Tibial nerve (tissue), 4 donors: ENCODE results near the gene UFSP2. TPM values are rescaled to one million over a fixed set of nuclear protein-coding genes. Genes with fewer than 3 reads are reported as not detected.

ENCODE experiments used
- DNase-seq, 2 donors: peaks; one replicate each; pipeline ENCODE4 v3.0.0-alpha.2; 2019; ENCODE audit warnings: low spot score in 2 of 2
- H3K27ac ChIP-seq, 4 donors: fragments of 200-600 bp; sonication (generic) in 3 of 4; one replicate each; pipeline ENCODE4 v1.5.1; 2017 to 2019; ENCODE audit warnings: mild to moderate bottlenecking in 1 of 4
- H3K27me3 ChIP-seq, 2 donors: fragments of 200-600 bp; sonication (generic) in 1 of 2; one replicate each; pipeline versions ENCODE4 v1.5.1 to v1.6.0; 2017 to 2019
- H3K36me3 ChIP-seq, 3 donors: fragments of 200-600 bp; sonication (generic); one replicate each; pipeline ENCODE4 v1.5.1; 2018 to 2019
- H3K4me1 ChIP-seq, 4 donors: fragments of 200-600 bp; sonication (generic) in 3 of 4; one replicate each; pipeline ENCODE4 v1.5.1; 2017 to 2019
- H3K4me3 ChIP-seq, 4 donors: fragments of 200-600 bp; sonication (generic) in 3 of 4; one replicate each; pipeline ENCODE4 v1.5.1; 2017 to 2019; ENCODE audit warnings: mild to moderate bottlenecking in 1 of 4, moderate library complexity in 1 of 4
- H3K9me3 ChIP-seq, 4 donors: fragments of 200-600 bp; sonication (generic) in 3 of 4; one replicate each; pipeline ENCODE4 v1.5.1; 2017 to 2019
- CTCF ChIP-seq, 5 experiments: fragments of 200-600 bp in 3 of 5; fragments of 450-650 bp in 2 of 5; sonication (generic) in 3 of 5; IDR thresholded peaks; one replicate each; pipeline ENCODE4 v1.5.1; 2016 to 2019; ENCODE audit warnings: antibody characterized with exemption in 5 of 5, mild to moderate bottlenecking in 3 of 5, moderate library complexity in 2 of 5
- EP300 ChIP-seq, 2 donors: sonication (generic); formaldehyde crosslinking; IDR thresholded peaks; one replicate each; pipeline ENCODE4 v1.6.1; 2017; ENCODE audit warnings: antibody characterized with exemption in 2 of 2, mild to moderate bottlenecking in 1 of 2
- POLR2A ChIP-seq, 2 donors: fragments of 450-650 bp; IDR thresholded peaks; one replicate each; pipeline ENCODE4 v1.6.1; 2017; ENCODE audit warnings: antibody characterized with exemption in 2 of 2, mild to moderate bottlenecking in 2 of 2, moderate library complexity in 2 of 2
- WGBS, 2 donors: methylation state at CpG; one replicate each; pipeline ENCODE4 v1.1.5; 2018; 5-methylcytosine and 5-hydroxymethylcytosine counted together
- total RNA-seq, 4 donors: library from RNA; depleted of rRNA; stranded (reverse); fragments of >200 nt; gene quantifications; one replicate each; pipeline ENCODE4 v1.1.0, GENCODE V29; 2016

The UFSP2 gene
- total RNA-seq, 4 donors from 2014 or later, result 19.4 to 35.0 (median 29.2) TPM

GRCh38 chr4:185395238-185395955 lies 30.4 kb downstream of the UFSP2 start, which contains the start of gene LRP2BP:
Gene LRP2BP, minus strand, starts transcription at chr4:185395924. Its CDS starts 17,738 bp downstream, at chr4:185378186.
- H3K4me3 ChIP-seq, result peak within 1 kb of the TSS; percentile 87 to 98 (median 96)
- H3K27ac ChIP-seq, result peak within 1 kb of the TSS; percentile 97 to 100 (median 100)
- WGBS, 2 donors, result 2% methylated on average over 12 of the region's 12 CpGs
- no peak for DNase-seq
- H3K36me3 ChIP-seq, result peaks cover 0 to 5% (median 0%) of the 10 kb centered on the region in 3 donors
- TF ChIP-seq CTCF (IDR thresholded peaks at IDR 0.05) (no peak), EP300 (IDR thresholded peaks at IDR 0.05) (peak in 1 of 2 donors; percentile 81)
- H3K9me3 ChIP-seq, result no peaks in the 10 kb centered on the region
- H3K27me3 ChIP-seq, result no peaks in the 10 kb centered on the region
- peaks cover 0 to 47% (median 7%) of the 10 kb centered on the region in 4 donors for H3K4me1 ChIP-seq

- peak overlapping the region; percentile 97 to 100 (median 100) for H3K27ac ChIP-seq
- WGBS, 2 donors, result 40 to 43% methylated on average over 12 of the region's 12 CpGs
Observed at GRCh38 chr4:185394568-185395237, 31.1 kb downstream of the UFSP2 start.

GRCh38 chr4:185392156-185392555 lies 33.6 kb downstream of the UFSP2 start:
- no peak for DNase-seq
- Histone ChIP-seq H3K4me3 (no peak overlapping the region), H3K27ac (no peak overlapping the region), H3K9me3 (no peaks in the 10 kb centered on the region), H3K36me3 (peaks cover 0 to 5% (median 0%) of the 10 kb centered on the region in 3 donors), H3K27me3 (no peaks in the 10 kb centered on the region), H3K4me1 (peaks cover 0 to 15% (median 5%) of the 10 kb centered on the region in 4 donors)
- no peak for TF ChIP-seq CTCF (IDR thresholded peaks at IDR 0.05)
- TF ChIP-seq POLR2A (IDR thresholded peaks at IDR 0.05), result no peak
- TF ChIP-seq EP300 (IDR thresholded peaks at IDR 0.05), result no peak
- 83 to 87% methylated on average over 1 of the region's 1 CpG for WGBS, 2 donors

More at GRCh38 chr4:185394568-185395237, 31.1 kb downstream of the UFSP2 start:
- no peak for DNase-seq
- TF ChIP-seq POLR2A (IDR thresholded peaks at IDR 0.05), result no peak
- TF ChIP-seq CTCF (IDR thresholded peaks at IDR 0.05), result no peak
- no peak for TF ChIP-seq EP300 (IDR thresholded peaks at IDR 0.05)
- Histone ChIP-seq H3K4me3 (peak overlapping the region; percentile 87 to 98 (median 96)), H3K4me1 (peaks cover 0 to 40% (median 7%) of the 10 kb centered on the region in 4 donors), H3K9me3 (no peaks in the 10 kb centered on the region), H3K36me3 (no peaks in the 10 kb centered on the region), H3K27me3 (no peaks in the 10 kb centered on the region)

- peaks cover 0 to 5% (median 0%) of the 10 kb centered on the region in 3 donors for H3K36me3 ChIP-seq
- H3K9me3 ChIP-seq, result no peaks in the 10 kb centered on the region
- DNase-seq, result no peak
- TF ChIP-seq POLR2A (IDR thresholded peaks at IDR 0.05) (no peak), EP300 (IDR thresholded peaks at IDR 0.05) (no peak), CTCF (IDR thresholded peaks at IDR 0.05) (no peak)
- 84 to 94% methylated on average over 6 of the region's 6 CpGs for WGBS, 2 donors
- no peak overlapping the region for H3K27ac ChIP-seq
- H3K27me3 ChIP-seq, result no peaks in the 10 kb centered on the region
- H3K4me1 ChIP-seq, result peaks cover 0 to 14% (median 3%) of the 10 kb centered on the region in 4 donors
- H3K4me3 ChIP-seq, result no peak overlapping the region
Observed at GRCh38 chr4:185390941-185391340, 34.8 kb downstream of the UFSP2 start.

- no peaks in the 10 kb centered on the region for H3K9me3 ChIP-seq
- no peak overlapping the region for H3K27ac ChIP-seq
- peaks cover 0 to 5% (median 0%) of the 10 kb centered on the region in 3 donors for H3K36me3 ChIP-seq
- no peak overlapping the region for H3K4me3 ChIP-seq
- no peak for TF ChIP-seq EP300 (IDR thresholded peaks at IDR 0.05)
- no peak for TF ChIP-seq CTCF (IDR thresholded peaks at IDR 0.05)
- no peak for TF ChIP-seq POLR2A (IDR thresholded peaks at IDR 0.05)
- DNase-seq, result no peak
- WGBS, 2 donors, result 95 to 98% methylated on average over 12 of the region's 12 CpGs
- H3K4me1 ChIP-seq, result peaks cover 0 to 20% (median 5%) of the 10 kb centered on the region in 4 donors
- no peaks in the 10 kb centered on the region for H3K27me3 ChIP-seq
Observed at GRCh38 chr4:185387957-185388356, 37.8 kb downstream of the UFSP2 start.
